Measurements from ENCODE around the gene BICDL2.
"Not testable (repeated sequence)": the region's sequence is repeated elsewhere in the genome, so short reads cannot be mapped to it uniquely, and the experiment has no call there.

The BICDL2 gene

GRCh38 chr16:3036726-3037315, at the start of gene BICDL2:
TSS of gene BICDL2 (minus strand) at chr16:3036944. CDS start at chr16:3035496, 1,448 bp downstream.
- Histone ChIP-seq H3K27ac (ENCODE audit: low read depth, low read length) (no peak within 1 kb of the TSS), H3K9me3 (ENCODE audit: control insufficient read depth in 5 of 5, low read length in 5 of 5) (no peaks in the 10 kb centered on the region), H3K9ac (ENCODE audit: low read length in 5 of 5) (no peak within 1 kb of the TSS), H3K4me1 (ENCODE audit: control insufficient read depth in 5 of 5, insufficient read depth in 5 of 5, low read length in 5 of 5) (peaks cover 0 to 4% (median 0%) of the 10 kb centered on the region in 5 donors), H3K4me3 (ENCODE audit: low read depth in 1 of 5, low read length in 5 of 5) (no peak within 1 kb of the TSS), H3K36me3 (ENCODE audit: control insufficient read depth in 5 of 5, insufficient read depth in 5 of 5, low read length in 5 of 5) (no peaks in the 10 kb centered on the region), H3K27me3 (ENCODE audit: control insufficient read depth in 5 of 5, insufficient read depth in 4 of 5, low read length in 5 of 5) (peaks cover 44 to 59% (median 49%) of the 10 kb centered on the region in 5 donors)

- Histone ChIP-seq H3K4me1 (ENCODE audit: control insufficient read depth in 5 of 5, insufficient read depth in 5 of 5, low read length in 5 of 5) (peaks cover 3 to 37% (median 26%) of the 10 kb centered on the region in 5 donors), H3K36me3 (ENCODE audit: control insufficient read depth in 5 of 5, insufficient read depth in 5 of 5, low read length in 5 of 5) (peaks cover 0 to 2% (median 0%) of the 10 kb centered on the region in 5 donors), H3K27ac (ENCODE audit: low read depth, low read length) (peak overlapping the region; percentile 70), H3K9me3 (ENCODE audit: control insufficient read depth in 5 of 5, low read length in 5 of 5) (no peaks in the 10 kb centered on the region), H3K4me3 (ENCODE audit: low read depth in 1 of 5, low read length in 5 of 5) (peak overlapping the region in 4 of 5 donors; percentile 50 to 65 (median 63)), H3K9ac (ENCODE audit: low read length in 5 of 5) (peak overlapping the region in 2 of 5 donors; percentile 57 to 69), H3K27me3 (ENCODE audit: control insufficient read depth in 5 of 5, insufficient read depth in 4 of 5, low read length in 5 of 5) (peaks cover 0 to 5% (median 0%) of the 10 kb centered on the region in 5 donors)
Measured at GRCh38 chr16:3085868-3086595, 49.3 kb upstream of the BICDL2 start.

- no peak overlapping the region for H3K27ac ChIP-seq (ENCODE audit: low read depth, low read length)
- H3K36me3 ChIP-seq (ENCODE audit: control insufficient read depth in 5 of 5, insufficient read depth in 5 of 5, low read length in 5 of 5): peaks cover 0 to 2% (median 0%) of the 10 kb centered on the region in 5 donors
- no peak overlapping the region for H3K9ac ChIP-seq (ENCODE audit: low read length in 5 of 5)
- H3K4me3 ChIP-seq (ENCODE audit: low read depth in 1 of 5, low read length in 5 of 5): no peak overlapping the region
- peaks cover 0 to 5% (median 0%) of the 10 kb centered on the region in 5 donors for H3K27me3 ChIP-seq (ENCODE audit: control insufficient read depth in 5 of 5, insufficient read depth in 4 of 5, low read length in 5 of 5)
- H3K9me3 ChIP-seq (ENCODE audit: control insufficient read depth in 5 of 5, low read length in 5 of 5): no peaks in the 10 kb centered on the region
- H3K4me1 ChIP-seq (ENCODE audit: control insufficient read depth in 5 of 5, insufficient read depth in 5 of 5, low read length in 5 of 5): peaks cover 3 to 37% (median 26%) of the 10 kb centered on the region in 5 donors
Measured at GRCh38 chr16:3084969-3085670, 48.4 kb upstream of the BICDL2 start.

DNA sequence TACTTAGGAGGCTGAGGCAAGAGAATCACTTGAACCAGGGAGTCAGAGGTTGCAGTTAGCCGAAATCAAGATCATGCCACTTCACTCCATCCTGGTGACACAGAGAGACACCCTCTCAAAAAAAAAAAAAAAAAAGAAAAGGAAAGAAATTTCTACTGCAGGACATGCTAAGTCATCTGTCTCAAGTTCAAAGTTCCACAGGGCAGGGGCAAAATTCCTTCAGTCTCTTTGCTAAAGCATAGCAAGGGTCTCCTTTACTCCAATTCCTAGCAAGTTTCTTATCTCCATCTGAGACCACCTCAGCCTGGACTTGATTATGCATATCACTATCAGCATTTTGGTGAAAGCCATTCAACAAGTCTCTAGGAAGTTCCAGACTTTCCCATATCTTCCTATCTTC, 47.7 kb upstream of the BICDL2 start:
- Histone ChIP-seq H3K36me3 (ENCODE audit: control insufficient read depth in 5 of 5, insufficient read depth in 5 of 5, low read length in 5 of 5) (peaks cover 0 to 2% (median 0%) of the 10 kb centered on the region in 5 donors), H3K9me3 (ENCODE audit: control insufficient read depth in 5 of 5, low read length in 5 of 5) (no peaks in the 10 kb centered on the region), H3K27me3 (ENCODE audit: control insufficient read depth in 5 of 5, insufficient read depth in 4 of 5, low read length in 5 of 5) (peaks cover 0 to 5% (median 0%) of the 10 kb centered on the region in 5 donors), H3K9ac (ENCODE audit: low read length in 5 of 5) (no peak overlapping the region), H3K27ac (ENCODE audit: low read depth, low read length) (no peak overlapping the region), H3K4me3 (ENCODE audit: low read depth in 1 of 5, low read length in 5 of 5) (no peak overlapping the region), H3K4me1 (ENCODE audit: control insufficient read depth in 5 of 5, insufficient read depth in 5 of 5, low read length in 5 of 5) (peaks cover 3 to 37% (median 26%) of the 10 kb centered on the region in 5 donors)

DNA sequence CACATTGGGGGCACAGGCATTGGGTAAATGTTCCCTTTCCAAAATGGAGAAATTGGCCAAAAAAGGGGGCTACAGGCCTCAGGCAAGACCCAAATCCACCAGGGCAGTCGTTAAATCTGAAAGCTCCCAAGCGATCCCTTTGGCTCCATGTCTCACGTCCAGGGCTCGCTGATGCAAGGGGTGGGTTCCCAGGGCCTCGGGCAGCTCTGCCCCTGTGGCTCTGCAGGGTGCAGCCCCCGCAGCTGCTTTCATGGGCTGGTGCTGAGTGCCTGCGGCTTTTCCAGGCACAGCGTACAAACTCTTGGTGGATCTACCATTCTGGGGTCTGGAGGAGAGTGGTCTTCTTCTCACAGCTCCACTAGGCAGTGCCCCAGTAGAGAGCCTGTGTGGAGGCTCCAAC, 46.7 kb upstream of the BICDL2 start:
- not testable (repeated sequence) for H3K36me3 ChIP-seq (ENCODE audit: control insufficient read depth in 5 of 5, insufficient read depth in 5 of 5, low read length in 5 of 5); H3K27me3 ChIP-seq (ENCODE audit: control insufficient read depth in 5 of 5, insufficient read depth in 4 of 5, low read length in 5 of 5); H3K4me3 ChIP-seq (ENCODE audit: low read depth in 1 of 5, low read length in 5 of 5); H3K27ac ChIP-seq (ENCODE audit: low read depth, low read length); H3K9ac ChIP-seq (ENCODE audit: low read length in 5 of 5); H3K9me3 ChIP-seq (ENCODE audit: control insufficient read depth in 5 of 5, low read length in 5 of 5)
- peaks cover 3 to 32% (median 26%) of the 10 kb centered on the region in 5 donors for H3K4me1 ChIP-seq (ENCODE audit: control insufficient read depth in 5 of 5, insufficient read depth in 5 of 5, low read length in 5 of 5)

- H3K4me3 ChIP-seq (ENCODE audit: low read depth in 1 of 5, low read length in 5 of 5); H3K9ac ChIP-seq (ENCODE audit: low read length in 5 of 5); H3K27me3 ChIP-seq (ENCODE audit: control insufficient read depth in 5 of 5, insufficient read depth in 4 of 5, low read length in 5 of 5); H3K27ac ChIP-seq (ENCODE audit: low read depth, low read length); H3K9me3 ChIP-seq (ENCODE audit: control insufficient read depth in 5 of 5, low read length in 5 of 5); H3K36me3 ChIP-seq (ENCODE audit: control insufficient read depth in 5 of 5, insufficient read depth in 5 of 5, low read length in 5 of 5): not testable (repeated sequence)
- H3K4me1 ChIP-seq (ENCODE audit: control insufficient read depth in 5 of 5, insufficient read depth in 5 of 5, low read length in 5 of 5): peaks cover 2 to 17% (median 11%) of the 10 kb centered on the region in 5 donors
Measured at GRCh38 chr16:3081957-3082356, 45.2 kb upstream of the BICDL2 start.

DNA sequence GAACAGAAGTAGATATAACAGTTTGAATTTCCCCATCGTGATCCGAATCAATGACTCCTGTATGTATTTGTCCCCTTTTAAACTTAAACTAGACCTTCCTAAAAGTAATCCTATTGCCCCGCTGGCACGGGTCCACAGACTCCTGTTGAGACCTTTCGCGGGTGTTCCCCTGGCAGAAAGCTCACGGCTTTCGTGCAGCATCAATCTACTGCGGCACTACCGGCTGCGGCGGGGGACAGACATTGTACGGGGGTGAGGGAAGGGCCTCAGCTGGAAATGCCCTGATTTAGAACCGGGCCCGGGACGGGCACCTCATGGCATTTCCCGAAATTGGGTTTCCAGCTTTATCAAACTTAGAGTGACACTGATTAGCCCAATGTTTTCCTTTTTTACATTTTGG, 43.3 kb upstream of the BICDL2 start:
- H3K4me3 ChIP-seq (ENCODE audit: low read depth in 1 of 5, low read length in 5 of 5): no peak overlapping the region
- no peak overlapping the region for H3K27ac ChIP-seq (ENCODE audit: low read depth, low read length)
- H3K4me1 ChIP-seq (ENCODE audit: control insufficient read depth in 5 of 5, insufficient read depth in 5 of 5, low read length in 5 of 5): peaks cover 0 to 2% (median 0%) of the 10 kb centered on the region in 5 donors
- no peaks in the 10 kb centered on the region for H3K9me3 ChIP-seq (ENCODE audit: control insufficient read depth in 5 of 5, low read length in 5 of 5)
- H3K27me3 ChIP-seq (ENCODE audit: control insufficient read depth in 5 of 5, insufficient read depth in 4 of 5, low read length in 5 of 5): no peaks in the 10 kb centered on the region
- H3K36me3 ChIP-seq (ENCODE audit: control insufficient read depth in 5 of 5, insufficient read depth in 5 of 5, low read length in 5 of 5): peaks cover 0 to 12% (median 2%) of the 10 kb centered on the region in 5 donors
- H3K9ac ChIP-seq (ENCODE audit: low read length in 5 of 5): no peak overlapping the region

DNA sequence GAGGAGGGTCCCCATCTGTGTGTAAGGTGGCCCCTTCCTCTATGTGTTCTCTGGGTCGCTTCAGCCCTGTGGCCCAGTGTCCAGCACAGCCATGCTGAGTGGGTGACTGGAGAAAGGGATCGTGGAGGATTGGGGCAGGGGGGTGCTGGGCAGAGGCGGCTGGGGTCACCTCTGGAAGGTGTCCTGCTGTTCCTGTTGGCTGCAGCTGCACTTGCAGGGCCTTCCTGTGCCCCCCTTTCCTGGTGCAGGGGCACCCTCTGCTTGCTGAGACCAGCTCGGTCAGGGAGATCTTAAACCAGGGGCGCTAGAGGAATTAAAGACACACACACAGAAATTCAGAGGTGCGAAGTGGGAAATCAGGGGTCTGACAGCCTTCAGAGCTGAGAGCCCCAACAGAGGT, 39.8 kb upstream of the BICDL2 start:
- no peaks in the 10 kb centered on the region for H3K9me3 ChIP-seq (ENCODE audit: control insufficient read depth in 5 of 5, low read length in 5 of 5)
- H3K9ac ChIP-seq (ENCODE audit: low read length in 5 of 5): no peak overlapping the region
- peaks cover 0 to 17% (median 0%) of the 10 kb centered on the region in 5 donors for H3K4me1 ChIP-seq (ENCODE audit: control insufficient read depth in 5 of 5, insufficient read depth in 5 of 5, low read length in 5 of 5)
- peaks cover 0 to 7% (median 6%) of the 10 kb centered on the region in 5 donors for H3K27me3 ChIP-seq (ENCODE audit: control insufficient read depth in 5 of 5, insufficient read depth in 4 of 5, low read length in 5 of 5)
- no peak overlapping the region for H3K4me3 ChIP-seq (ENCODE audit: low read depth in 1 of 5, low read length in 5 of 5)
- no peak overlapping the region for H3K27ac ChIP-seq (ENCODE audit: low read depth, low read length)
- H3K36me3 ChIP-seq (ENCODE audit: control insufficient read depth in 5 of 5, insufficient read depth in 5 of 5, low read length in 5 of 5): peaks cover 0 to 12% (median 2%) of the 10 kb centered on the region in 5 donors

GRCh38 chr16:3075946-3076345, 39.2 kb upstream of the BICDL2 start:
- H3K9me3 ChIP-seq (ENCODE audit: control insufficient read depth in 5 of 5, low read length in 5 of 5); H3K4me3 ChIP-seq (ENCODE audit: low read depth in 1 of 5, low read length in 5 of 5); H3K9ac ChIP-seq (ENCODE audit: low read length in 5 of 5); H3K27ac ChIP-seq (ENCODE audit: low read depth, low read length); H3K27me3 ChIP-seq (ENCODE audit: control insufficient read depth in 5 of 5, insufficient read depth in 4 of 5, low read length in 5 of 5): not testable (repeated sequence)
- Histone ChIP-seq H3K36me3 (ENCODE audit: control insufficient read depth in 5 of 5, insufficient read depth in 5 of 5, low read length in 5 of 5) (peaks cover 0 to 12% (median 0%) of the 10 kb centered on the region in 5 donors), H3K4me1 (ENCODE audit: control insufficient read depth in 5 of 5, insufficient read depth in 5 of 5, low read length in 5 of 5) (peaks cover 0 to 19% (median 0%) of the 10 kb centered on the region in 5 donors)

GRCh38 chr16:3075523-3075915, 38.8 kb upstream of the BICDL2 start:
- H3K36me3 ChIP-seq (ENCODE audit: control insufficient read depth in 5 of 5, insufficient read depth in 5 of 5, low read length in 5 of 5): peaks cover 0 to 12% (median 0%) of the 10 kb centered on the region in 5 donors
- H3K9ac ChIP-seq (ENCODE audit: low read length in 5 of 5): no peak overlapping the region
- no peak overlapping the region for H3K27ac ChIP-seq (ENCODE audit: low read depth, low read length)
- no peak overlapping the region for H3K4me3 ChIP-seq (ENCODE audit: low read depth in 1 of 5, low read length in 5 of 5)
- H3K4me1 ChIP-seq (ENCODE audit: control insufficient read depth in 5 of 5, insufficient read depth in 5 of 5, low read length in 5 of 5): peaks cover 0 to 19% (median 0%) of the 10 kb centered on the region in 5 donors
- no peaks in the 10 kb centered on the region for H3K9me3 ChIP-seq (ENCODE audit: control insufficient read depth in 5 of 5, low read length in 5 of 5)
- peaks cover 0 to 7% (median 6%) of the 10 kb centered on the region in 5 donors for H3K27me3 ChIP-seq (ENCODE audit: control insufficient read depth in 5 of 5, insufficient read depth in 4 of 5, low read length in 5 of 5)
